ENCODE data around the gene SEPTIN5.

SEPTIN5 gene

GRCh38 chr22:19704355-19705015, 9.8 kb upstream of the SEPTIN5 start:
- TF ChIP-seq CTCF (conservative IDR thresholded peaks at IDR 0.05): no peak
- H3K27ac ChIP-seq: no peak overlapping the region

DNA sequence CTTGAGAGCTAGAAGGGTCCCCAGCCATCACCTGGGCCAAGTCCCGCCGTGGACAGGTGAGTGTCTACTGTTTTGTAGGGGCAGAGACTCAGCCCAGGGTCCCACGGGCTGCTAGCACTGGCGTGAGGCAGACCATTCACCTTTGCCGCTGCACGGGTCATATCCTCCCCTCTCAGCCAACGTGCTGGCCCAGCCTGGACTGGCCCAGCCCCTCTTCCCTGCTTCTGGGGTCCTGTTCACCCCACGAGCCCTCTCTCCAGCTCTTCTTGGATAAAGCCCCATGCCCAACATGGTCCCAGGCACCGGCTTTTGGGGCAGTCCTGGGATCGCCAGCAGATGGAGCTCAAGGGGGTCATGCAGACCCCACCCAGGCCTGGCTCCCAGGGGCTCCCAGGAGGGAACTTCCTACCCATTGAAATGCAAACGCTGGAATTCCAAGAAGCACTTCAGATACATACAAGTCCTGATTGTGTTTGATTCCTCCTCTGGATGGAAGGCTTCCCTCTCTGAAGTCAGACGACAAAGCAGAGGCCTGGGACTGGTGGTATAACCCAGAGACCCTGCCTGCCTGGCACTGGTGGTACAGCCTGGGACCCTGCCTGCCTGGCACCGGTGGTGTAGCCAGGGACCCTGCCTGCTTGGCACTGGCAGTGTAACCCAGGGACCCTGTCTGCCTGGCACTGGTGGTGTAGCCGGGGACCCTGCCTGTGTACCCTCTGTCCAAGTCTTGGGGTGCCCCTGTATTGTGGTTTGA, 8.9 kb upstream of the SEPTIN5 start:
- H3K27ac ChIP-seq: no peak overlapping the region
- no peak for TF ChIP-seq CTCF (conservative IDR thresholded peaks at IDR 0.05)

DNA sequence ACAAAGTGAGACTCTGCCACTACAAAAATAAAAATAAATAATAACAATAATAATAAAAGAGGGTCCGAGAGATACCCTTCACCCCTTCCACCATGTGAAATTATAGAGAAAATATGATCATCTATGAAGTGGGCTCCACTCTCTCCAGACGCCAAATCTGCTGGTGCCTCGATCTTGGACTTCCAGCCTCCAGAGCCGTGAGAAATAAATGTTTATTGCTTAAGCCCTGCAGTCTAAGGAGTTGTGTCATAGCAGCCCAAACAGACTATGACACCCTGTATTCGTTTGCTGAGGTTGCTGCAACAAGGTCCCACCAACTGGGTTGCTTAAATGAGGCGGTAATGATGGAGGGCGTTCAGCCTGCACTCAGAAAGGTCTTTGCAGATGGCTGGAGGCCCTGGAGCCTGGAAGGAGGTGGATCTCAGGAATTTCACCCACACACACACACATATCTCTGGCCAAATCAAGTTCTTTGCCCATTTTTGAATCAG, 7.6 kb upstream of the SEPTIN5 start:
- no peak for TF ChIP-seq CTCF (conservative IDR thresholded peaks at IDR 0.05)
- H3K27ac ChIP-seq: no peak overlapping the region

DNA sequence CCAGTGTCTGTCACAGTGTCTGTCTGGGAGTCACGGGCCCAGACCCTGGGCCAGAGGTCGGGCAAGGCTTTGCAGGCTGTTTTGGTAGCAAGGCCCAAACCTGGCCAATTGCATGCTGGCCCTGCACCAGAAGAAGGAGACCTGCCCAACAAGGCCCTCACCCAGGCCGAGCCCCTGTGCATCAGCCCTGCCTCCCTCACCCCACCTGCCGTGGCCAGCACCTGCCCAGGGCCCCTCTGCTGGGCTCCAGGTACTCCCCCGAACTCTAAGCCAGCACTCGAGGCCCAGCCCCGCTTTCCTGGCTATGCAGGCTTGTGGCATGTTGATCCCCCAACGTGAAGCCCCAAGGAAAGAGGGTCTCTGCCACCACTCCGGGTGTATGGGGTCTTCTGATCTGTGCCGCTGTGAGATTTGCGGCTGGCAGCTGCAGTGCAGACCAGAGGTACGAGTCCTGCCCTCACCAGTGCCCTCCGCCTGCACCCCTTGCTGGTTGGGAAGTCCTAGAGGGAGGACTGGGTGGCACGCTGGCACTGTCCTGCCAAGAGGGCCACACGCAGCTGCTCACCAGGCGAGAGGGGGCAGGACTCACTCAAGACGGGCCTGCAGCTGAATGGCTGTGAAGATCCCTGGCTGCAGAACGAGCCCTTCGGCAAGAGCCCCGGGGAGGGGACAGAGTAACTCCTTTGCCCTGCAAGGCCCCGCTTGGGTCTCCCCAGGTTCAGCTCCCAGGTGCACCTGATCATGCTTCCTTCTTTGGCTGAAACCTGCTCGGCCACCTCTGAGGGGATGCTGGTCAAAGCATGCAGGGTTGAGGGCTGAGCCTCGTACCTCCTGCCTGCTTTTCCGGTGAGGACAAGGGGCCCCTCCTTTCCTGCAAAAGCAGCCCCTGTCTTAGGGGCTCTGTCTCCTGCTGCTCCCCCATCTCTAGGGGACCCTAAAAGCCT, 6.7 kb upstream of the SEPTIN5 start:
- TF ChIP-seq CTCF (conservative IDR thresholded peaks at IDR 0.05): no peak
- H3K27ac ChIP-seq: no peak overlapping the region

DNA sequence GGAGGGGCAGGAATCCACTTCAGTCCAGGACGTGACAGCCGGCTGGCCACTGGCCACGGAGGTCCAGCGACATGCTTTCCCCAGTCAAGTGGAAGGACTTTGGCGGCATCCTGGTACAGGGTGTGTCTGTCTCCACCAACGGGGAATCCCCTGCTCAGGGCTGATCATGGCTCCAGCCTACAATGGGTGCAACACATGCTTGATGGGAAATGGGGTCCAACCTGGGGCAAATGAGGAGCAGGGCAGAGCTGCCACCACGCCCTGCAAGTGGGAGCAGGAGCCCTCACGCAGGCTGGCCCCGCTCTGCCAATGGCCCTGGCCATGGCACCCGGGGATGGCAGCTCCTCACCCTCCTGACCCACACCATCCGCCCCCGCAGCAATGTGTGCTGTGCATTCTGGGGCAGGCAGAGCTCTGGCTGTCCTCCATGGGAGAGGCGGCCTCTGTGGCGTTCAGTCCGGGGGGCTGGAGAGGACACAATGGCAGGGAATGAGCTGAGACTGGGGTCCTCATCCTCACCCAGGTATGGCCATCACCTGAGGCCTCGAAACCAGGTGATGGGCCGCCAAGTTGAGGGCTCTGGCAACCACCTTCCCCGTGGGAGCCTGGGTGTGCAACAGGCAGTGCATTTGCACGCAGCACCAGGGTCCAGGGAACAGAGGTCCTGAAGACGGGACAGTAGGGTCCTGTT, 5.8 kb upstream of the SEPTIN5 start:
- no peak for TF ChIP-seq CTCF (conservative IDR thresholded peaks at IDR 0.05)

GRCh38 chr22:19709063-19709769, 5.1 kb upstream of the SEPTIN5 start:
- H3K27ac ChIP-seq: no peak overlapping the region
- TF ChIP-seq CTCF (conservative IDR thresholded peaks at IDR 0.05): no peak

More for the DNA sequence above, 5.8 kb upstream of the SEPTIN5 start:
- no peak overlapping the region for H3K27ac ChIP-seq
